SK-N-SH treated with all-trans-retinoic acid at 6 μM for 48 hours (cell line): ENCODE data around the gene RBM33.

ENCODE experiments used
- ATAC-seq: fragments of 200-7000 bp; cut with Tn5 transposase; 3 replicates; pipeline ENCODE4 v1.9.1; 2020; ENCODE audit warnings: mild to moderate bottlenecking, moderate library complexity
- ARNTL ChIP-seq: fragments of 450-650 bp; formaldehyde crosslinking; IDR thresholded peaks from 2 replicates; pipeline ENCODE4 v1.5.0; 2020; ENCODE audit warnings: low read depth, mild to moderate bottlenecking, moderate library complexity, borderline replicate concordance
- BACH2 ChIP-seq: fragments of 250-450 bp; sonication (Bioruptor Pico); IDR thresholded peaks from 2 replicates; pipeline ENCODE4 v1.9.0; 2021; ENCODE audit warnings: mild to moderate bottlenecking, borderline replicate concordance
- CSDC2 ChIP-seq: fragments of 250-450 bp; sonication (Bioruptor Pico); IDR thresholded peaks from 2 replicates; pipeline ENCODE4 v1.5.0; 2020; ENCODE audit warnings: mild to moderate bottlenecking, moderate library complexity
- ESRRG ChIP-seq: fragments of 250-450 bp; sonication (Bioruptor Pico); IDR thresholded peaks from 2 replicates; pipeline ENCODE4 v1.6.1; 2021; ENCODE audit warnings: mild to moderate bottlenecking
- ISL1 ChIP-seq: fragments of 250-450 bp; sonication (Bioruptor Pico); IDR thresholded peaks from 2 replicates; pipeline ENCODE4 v2.1.2; 2022; ENCODE audit warnings: mild to moderate bottlenecking, moderate library complexity
- OSR1 ChIP-seq: fragments of 250-450 bp; sonication (Bioruptor Pico); IDR thresholded peaks from 2 replicates; pipeline ENCODE4 v1.8.0; 2022; ENCODE audit warnings: moderate library complexity, mild to moderate bottlenecking, inconsistent platforms
- PATZ1 ChIP-seq: fragments of 250-450 bp; sonication (Bioruptor Pico); IDR thresholded peaks from 2 replicates; pipeline ENCODE4 v1.8.0; 2020; ENCODE audit warnings: mild to moderate bottlenecking, moderate library complexity, borderline replicate concordance
- PPARA ChIP-seq: fragments of 250-450 bp; sonication (Bioruptor Pico); IDR thresholded peaks from 2 replicates; pipeline ENCODE4 v1.5.0; 2020; ENCODE audit warnings: mild to moderate bottlenecking, borderline replicate concordance
- RARB ChIP-seq: fragments of 250-450 bp; sonication (Bioruptor Pico); IDR thresholded peaks from 2 replicates; pipeline ENCODE4 v1.8.0; 2021; ENCODE audit warnings: mild to moderate bottlenecking, moderate library complexity
- SNAI2 ChIP-seq: fragments of 250-450 bp; sonication (Bioruptor Pico); IDR thresholded peaks from 2 replicates; pipeline ENCODE4 v1.5.0; 2020; ENCODE audit warnings: mild to moderate bottlenecking, moderate library complexity
- TCF4 ChIP-seq: fragments of 250-450 bp; sonication (Bioruptor Pico); IDR thresholded peaks from 2 replicates; pipeline ENCODE4 v1.8.0; 2021; ENCODE audit warnings: mild to moderate bottlenecking, moderate library complexity, borderline replicate concordance
- TOX ChIP-seq: fragments of 250-450 bp; sonication (Bioruptor Pico); IDR thresholded peaks from 2 replicates; pipeline ENCODE4 v1.8.0; 2021; ENCODE audit warnings: mild to moderate bottlenecking, moderate library complexity, borderline replicate concordance
- TSHZ2 ChIP-seq: fragments of 250-450 bp; sonication (Bioruptor Pico); IDR thresholded peaks from 2 replicates; pipeline ENCODE4 v1.5.0; 2020; ENCODE audit warnings: mild to moderate bottlenecking, moderate library complexity
- ZC3H10 ChIP-seq: fragments of 250-450 bp; sonication (Bioruptor Pico); IDR thresholded peaks from 2 replicates; pipeline ENCODE4 v1.5.1; 2021; ENCODE audit warnings: mild to moderate bottlenecking, moderate library complexity
- ZFP3 ChIP-seq: fragments of 250-450 bp; sonication (Bioruptor Pico); IDR thresholded peaks from 2 replicates; pipeline ENCODE4 v1.5.0; 2020; ENCODE audit warnings: mild to moderate bottlenecking, moderate library complexity
- ZFP30 ChIP-seq: fragments of 450-650 bp; formaldehyde crosslinking; IDR thresholded peaks from 2 replicates; pipeline ENCODE4 v1.5.0; 2022; ENCODE audit warnings: mild to moderate bottlenecking, moderate library complexity
- ZNF565 ChIP-seq: fragments of 450-650 bp; formaldehyde crosslinking; conservative IDR thresholded peaks from 2 replicates; pipeline ENCODE4 v1.5.0; 2020; ENCODE audit warnings: low read depth, mild to moderate bottlenecking, moderate library complexity
- ZNF70 ChIP-seq: fragments of 450-650 bp; formaldehyde crosslinking; IDR thresholded peaks from 2 replicates; pipeline ENCODE4 v1.5.0; 2020; ENCODE audit warnings: mild to moderate bottlenecking, moderate library complexity
- ZNF8 ChIP-seq: fragments of 450-650 bp; formaldehyde crosslinking; IDR thresholded peaks from 2 replicates; pipeline ENCODE4 v1.5.0; 2020; ENCODE audit warnings: mild to moderate bottlenecking, moderate library complexity
- TF ChIP-seq, protein P1 (sequence below): fragments of 250-450 bp; sonication (Bioruptor Pico); IDR thresholded peaks from 2 replicates; pipeline ENCODE4 v1.8.0; 2021; ENCODE audit warnings: low read depth, mild to moderate bottlenecking, moderate library complexity, borderline replicate concordance
- TF ChIP-seq, protein P2 (sequence below): fragments of 250-450 bp; sonication (Bioruptor Pico); IDR thresholded peaks from 2 replicates; pipeline ENCODE4 v1.5.1; 2020; ENCODE audit warnings: low read depth, mild to moderate bottlenecking, moderate library complexity
- TF ChIP-seq, protein P3 (sequence below): fragments of 250-450 bp; sonication (Bioruptor Pico); IDR thresholded peaks from 2 replicates; pipeline ENCODE4 v1.5.1; 2021; ENCODE audit warnings: mild to moderate bottlenecking, moderate library complexity

Gene RBM33

DNA sequence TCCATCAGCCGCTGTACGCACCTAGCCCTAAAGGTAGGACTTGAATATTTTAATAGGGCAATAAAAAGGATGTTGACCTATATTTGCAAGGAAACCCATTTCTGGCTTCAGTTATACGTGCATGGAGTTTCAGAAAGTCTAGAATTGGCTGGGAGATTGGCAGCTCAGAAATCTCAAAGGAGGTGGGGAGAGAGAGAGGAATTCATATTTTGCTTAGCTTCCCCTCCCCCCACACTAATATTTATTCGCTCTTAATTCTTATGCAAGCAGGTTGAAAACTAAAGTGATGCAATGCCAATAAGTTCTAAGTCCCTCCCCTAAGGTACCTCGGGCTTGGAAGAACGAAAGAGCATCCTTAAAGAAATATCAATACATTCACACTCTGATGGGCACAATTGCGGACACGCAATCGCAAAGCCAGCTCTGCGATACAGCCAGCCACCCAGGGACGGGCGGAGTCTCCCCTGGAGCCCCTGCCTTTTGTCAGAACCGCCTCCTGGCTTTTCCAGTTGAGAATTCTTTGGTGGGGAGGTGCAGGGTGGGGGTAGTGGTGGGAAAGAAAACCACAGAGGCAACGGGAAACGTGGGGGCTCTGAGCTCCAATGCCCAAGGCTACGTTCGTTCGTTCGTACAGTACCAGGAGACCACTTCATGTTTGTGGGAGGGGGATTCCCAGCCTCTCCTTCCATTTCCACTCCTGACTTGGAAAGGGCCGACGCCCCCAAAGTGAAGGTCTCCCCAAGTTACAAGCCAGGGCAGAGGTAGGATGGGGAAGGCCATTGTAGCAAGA, 166.5 kb downstream of the RBM33 start:
- no peak for ATAC-seq
- no peak for TF ChIP-seq ZFP30 (CRISPR knock-in tag)
- TF ChIP-seq ZFP3, result no peak
- no peak for TF ChIP-seq SNAI2 (CRISPR knock-in tag)
- TF ChIP-seq TOX (CRISPR knock-in tag), result no peak
- TF ChIP-seq TSHZ2 (CRISPR knock-in tag), result no peak
- no peak for TF ChIP-seq PPARA
- TF ChIP-seq CSDC2, result no peak
- TF ChIP-seq ISL1, result no peak
- TF ChIP-seq TCF4 (CRISPR knock-in tag), result no peak
- no peak for TF ChIP-seq ZNF8 (CRISPR knock-in tag)
- TF ChIP-seq ZNF70, result no peak
- no peak for TF ChIP-seq BACH2 (CRISPR knock-in tag)
- no peak for TF ChIP-seq OSR1 (CRISPR knock-in tag)
- TF ChIP-seq RARB (CRISPR knock-in tag), result no peak
- TF ChIP-seq ZNF565 (CRISPR knock-in tag), result no peak
- no peak for TF ChIP-seq ZC3H10 (CRISPR knock-in tag)
- no peak for TF ChIP-seq PATZ1

GRCh38 chr7:155811560-155811894, 167.1 kb downstream of the RBM33 start:
- TF ChIP-seq BACH2 (CRISPR knock-in tag), result no peak
- no peak for TF ChIP-seq ZNF565 (CRISPR knock-in tag)
- TF ChIP-seq, protein P1, sequence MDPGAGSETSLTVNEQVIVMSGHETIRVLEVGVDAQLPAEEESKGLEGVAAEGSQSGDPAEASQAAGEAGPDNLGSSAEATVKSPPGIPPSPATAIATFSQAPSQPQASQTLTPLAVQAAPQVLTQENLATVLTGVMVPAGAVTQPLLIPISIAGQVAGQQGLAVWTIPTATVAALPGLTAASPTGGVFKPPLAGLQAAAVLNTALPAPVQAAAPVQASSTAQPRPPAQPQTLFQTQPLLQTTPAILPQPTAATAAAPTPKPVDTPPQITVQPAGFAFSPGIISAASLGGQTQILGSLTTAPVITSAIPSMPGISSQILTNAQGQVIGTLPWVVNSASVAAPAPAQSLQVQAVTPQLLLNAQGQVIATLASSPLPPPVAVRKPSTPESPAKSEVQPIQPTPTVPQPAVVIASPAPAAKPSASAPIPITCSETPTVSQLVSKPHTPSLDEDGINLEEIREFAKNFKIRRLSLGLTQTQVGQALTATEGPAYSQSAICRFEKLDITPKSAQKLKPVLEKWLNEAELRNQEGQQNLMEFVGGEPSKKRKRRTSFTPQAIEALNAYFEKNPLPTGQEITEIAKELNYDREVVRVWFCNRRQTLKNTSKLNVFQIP (CRISPR knock-in tag), result no peak
- no peak for TF ChIP-seq ZNF70
- no peak for TF ChIP-seq ZNF8 (CRISPR knock-in tag)
- no peak for TF ChIP-seq ZFP30 (CRISPR knock-in tag)
- TF ChIP-seq ESRRG (CRISPR knock-in tag), result no peak
- TF ChIP-seq TSHZ2 (CRISPR knock-in tag), result no peak
- no peak for TF ChIP-seq ZC3H10 (CRISPR knock-in tag)
- TF ChIP-seq PATZ1, result no peak
- TF ChIP-seq OSR1 (CRISPR knock-in tag), result no peak
- no peak for TF ChIP-seq ISL1
- TF ChIP-seq, protein P2, sequence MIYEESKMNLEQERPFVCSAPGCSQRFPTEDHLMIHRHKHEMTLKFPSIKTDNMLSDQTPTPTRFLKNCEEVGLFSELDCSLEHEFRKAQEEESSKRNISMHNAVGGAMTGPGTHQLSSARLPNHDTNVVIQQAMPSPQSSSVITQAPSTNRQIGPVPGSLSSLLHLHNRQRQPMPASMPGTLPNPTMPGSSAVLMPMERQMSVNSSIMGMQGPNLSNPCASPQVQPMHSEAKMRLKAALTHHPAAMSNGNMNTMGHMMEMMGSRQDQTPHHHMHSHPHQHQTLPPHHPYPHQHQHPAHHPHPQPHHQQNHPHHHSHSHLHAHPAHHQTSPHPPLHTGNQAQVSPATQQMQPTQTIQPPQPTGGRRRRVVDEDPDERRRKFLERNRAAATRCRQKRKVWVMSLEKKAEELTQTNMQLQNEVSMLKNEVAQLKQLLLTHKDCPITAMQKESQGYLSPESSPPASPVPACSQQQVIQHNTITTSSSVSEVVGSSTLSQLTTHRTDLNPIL, result no peak
- TF ChIP-seq, protein P3, sequence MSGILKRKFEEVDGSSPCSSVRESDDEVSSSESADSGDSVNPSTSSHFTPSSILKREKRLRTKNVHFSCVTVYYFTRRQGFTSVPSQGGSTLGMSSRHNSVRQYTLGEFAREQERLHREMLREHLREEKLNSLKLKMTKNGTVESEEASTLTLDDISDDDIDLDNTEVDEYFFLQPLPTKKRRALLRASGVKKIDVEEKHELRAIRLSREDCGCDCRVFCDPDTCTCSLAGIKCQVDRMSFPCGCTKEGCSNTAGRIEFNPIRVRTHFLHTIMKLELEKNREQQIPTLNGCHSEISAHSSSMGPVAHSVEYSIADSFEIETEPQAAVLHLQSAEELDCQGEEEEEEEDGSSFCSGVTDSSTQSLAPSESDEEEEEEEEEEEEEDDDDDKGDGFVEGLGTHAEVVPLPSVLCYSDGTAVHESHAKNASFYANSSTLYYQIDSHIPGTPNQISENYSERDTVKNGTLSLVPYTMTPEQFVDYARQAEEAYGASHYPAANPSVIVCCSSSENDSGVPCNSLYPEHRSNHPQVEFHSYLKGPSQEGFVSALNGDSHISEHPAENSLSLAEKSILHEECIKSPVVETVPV, result no peak
- no peak for TF ChIP-seq TOX (CRISPR knock-in tag)
- no peak for TF ChIP-seq ARNTL (CRISPR knock-in tag)
- TF ChIP-seq RARB (CRISPR knock-in tag), result no peak
- TF ChIP-seq ZFP3, result no peak
- no peak for TF ChIP-seq SNAI2 (CRISPR knock-in tag)
- no peak for ATAC-seq
